ENCODE results near the gene PHF12. TPM values are rescaled to one million over a fixed set of nuclear protein-coding genes. Genes with fewer than 3 reads are reported as not detected.

The PHF12 gene
- total RNA-seq, 1 experiment from 2014 or later, result 35.7 TPM

- TF ChIP-seq, protein P1, sequence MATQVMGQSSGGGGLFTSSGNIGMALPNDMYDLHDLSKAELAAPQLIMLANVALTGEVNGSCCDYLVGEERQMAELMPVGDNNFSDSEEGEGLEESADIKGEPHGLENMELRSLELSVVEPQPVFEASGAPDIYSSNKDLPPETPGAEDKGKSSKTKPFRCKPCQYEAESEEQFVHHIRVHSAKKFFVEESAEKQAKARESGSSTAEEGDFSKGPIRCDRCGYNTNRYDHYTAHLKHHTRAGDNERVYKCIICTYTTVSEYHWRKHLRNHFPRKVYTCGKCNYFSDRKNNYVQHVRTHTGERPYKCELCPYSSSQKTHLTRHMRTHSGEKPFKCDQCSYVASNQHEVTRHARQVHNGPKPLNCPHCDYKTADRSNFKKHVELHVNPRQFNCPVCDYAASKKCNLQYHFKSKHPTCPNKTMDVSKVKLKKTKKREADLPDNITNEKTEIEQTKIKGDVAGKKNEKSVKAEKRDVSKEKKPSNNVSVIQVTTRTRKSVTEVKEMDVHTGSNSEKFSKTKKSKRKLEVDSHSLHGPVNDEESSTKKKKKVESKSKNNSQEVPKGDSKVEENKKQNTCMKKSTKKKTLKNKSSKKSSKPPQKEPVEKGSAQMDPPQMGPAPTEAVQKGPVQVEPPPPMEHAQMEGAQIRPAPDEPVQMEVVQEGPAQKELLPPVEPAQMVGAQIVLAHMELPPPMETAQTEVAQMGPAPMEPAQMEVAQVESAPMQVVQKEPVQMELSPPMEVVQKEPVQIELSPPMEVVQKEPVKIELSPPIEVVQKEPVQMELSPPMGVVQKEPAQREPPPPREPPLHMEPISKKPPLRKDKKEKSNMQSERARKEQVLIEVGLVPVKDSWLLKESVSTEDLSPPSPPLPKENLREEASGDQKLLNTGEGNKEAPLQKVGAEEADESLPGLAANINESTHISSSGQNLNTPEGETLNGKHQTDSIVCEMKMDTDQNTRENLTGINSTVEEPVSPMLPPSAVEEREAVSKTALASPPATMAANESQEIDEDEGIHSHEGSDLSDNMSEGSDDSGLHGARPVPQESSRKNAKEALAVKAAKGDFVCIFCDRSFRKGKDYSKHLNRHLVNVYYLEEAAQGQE (IDR thresholded peaks at IDR 0.05; ENCODE audit: low read depth), result no peak
Measured at GRCh38 chr17:28942925-28943324, 8.4 kb downstream of the PHF12 start (continued).

DNA sequence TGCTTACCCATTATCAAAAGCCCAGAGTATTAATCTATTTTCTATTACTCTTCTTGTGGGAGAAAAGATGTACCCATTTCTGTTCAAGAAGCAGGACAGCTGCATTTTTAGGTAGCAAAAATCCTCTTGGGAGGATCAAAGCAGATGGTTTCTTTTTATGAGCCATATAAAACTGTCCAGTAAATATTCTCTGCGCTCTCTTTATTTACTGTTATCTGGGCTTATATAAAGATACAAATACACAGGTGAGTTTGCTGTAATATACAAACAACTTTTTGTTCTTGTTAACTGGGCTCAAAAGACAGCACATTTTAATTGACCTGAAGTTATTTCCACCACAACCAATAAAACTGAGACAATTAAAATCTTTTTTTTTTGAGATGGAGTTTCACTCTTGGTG, 10.1 kb downstream of the PHF12 start:
- Histone ChIP-seq H3K27ac (ENCODE audit: low read depth, low read length) (no peak overlapping the region), H3K4me3 (replicated peaks in 1 of 2; ENCODE audit: low read depth in 1 of 2, low read length in 2 of 2) (no peak overlapping the region), H3K9me3 (ENCODE audit: control insufficient read depth in 1 of 2, insufficient read depth in 1 of 2, low read depth in 1 of 2, low read length in 2 of 2) (no peaks in the 10 kb centered on the region), H3K4me1 (ENCODE audit: control insufficient read depth in 1 of 2, insufficient read depth in 2 of 2, low read length in 2 of 2) (no peaks in the 10 kb centered on the region), H3K9ac (ENCODE audit: low read length) (no peak overlapping the region), H3K9me2 (ENCODE audit: insufficient read depth) (no peaks in the 10 kb centered on the region), H4K20me1 (ENCODE audit: insufficient read depth) (0 out of 2 replicates have a peak, but pooled peaks cover 6% of the 10 kb centered on the region), H2AFZ (ENCODE audit: low read depth, low read length, poor library complexity, severe bottlenecking) (no peak overlapping the region), H3K79me2 (ENCODE audit: insufficient read depth, low read length) (peaks cover 100% of the 10 kb centered on the region), H3K27me3 (ENCODE audit: insufficient read depth, low read length) (no peaks in the 10 kb centered on the region), H3K4me2 (ENCODE audit: low read length) (no peak overlapping the region), H3K36me3 (ENCODE audit: control insufficient read depth in 1 of 2, insufficient read depth in 2 of 2, low read length in 2 of 2) (peaks cover 8 to 15% of the 10 kb centered on the region in 2 experiments; a peak in 3 of 4 replicates)
- ATAC-seq, result no peak
- POLR2A ChIA-PET, result interaction anchor here (1.0 kb wide), 1 partner anchor 11 kb away, joined by 5 read pairs; the partner anchor contains the start of gene PHF12
- TF ChIP-seq POLR2AphosphoS5 (IDR thresholded peaks at IDR 0.05; ENCODE audit: low read depth, low read length) (no peak), SIN3A (IDR thresholded peaks at IDR 0.05; ENCODE audit: low read depth) (no peak), ZFX (IDR thresholded peaks at IDR 0.05) (no peak), ATF3 (IDR thresholded peaks at IDR 0.05) (no peak)
- TF ChIP-seq, protein P1 (IDR thresholded peaks at IDR 0.05; ENCODE audit: low read depth), result no peak
- TF ChIP-seq, protein P2, sequence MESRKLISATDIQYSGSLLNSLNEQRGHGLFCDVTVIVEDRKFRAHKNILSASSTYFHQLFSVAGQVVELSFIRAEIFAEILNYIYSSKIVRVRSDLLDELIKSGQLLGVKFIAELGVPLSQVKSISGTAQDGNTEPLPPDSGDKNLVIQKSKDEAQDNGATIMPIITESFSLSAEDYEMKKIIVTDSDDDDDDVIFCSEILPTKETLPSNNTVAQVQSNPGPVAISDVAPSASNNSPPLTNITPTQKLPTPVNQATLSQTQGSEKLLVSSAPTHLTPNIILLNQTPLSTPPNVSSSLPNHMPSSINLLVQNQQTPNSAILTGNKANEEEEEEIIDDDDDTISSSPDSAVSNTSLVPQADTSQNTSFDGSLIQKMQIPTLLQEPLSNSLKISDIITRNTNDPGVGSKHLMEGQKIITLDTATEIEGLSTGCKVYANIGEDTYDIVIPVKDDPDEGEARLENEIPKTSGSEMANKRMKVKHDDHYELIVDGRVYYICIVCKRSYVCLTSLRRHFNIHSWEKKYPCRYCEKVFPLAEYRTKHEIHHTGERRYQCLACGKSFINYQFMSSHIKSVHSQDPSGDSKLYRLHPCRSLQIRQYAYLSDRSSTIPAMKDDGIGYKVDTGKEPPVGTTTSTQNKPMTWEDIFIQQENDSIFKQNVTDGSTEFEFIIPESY (IDR thresholded peaks at IDR 0.05; ENCODE audit: extremely low read depth, insufficient replicate concordance, low read length), result no peak
- CTCF ChIA-PET, result no interaction called here
- no peak for DNase-seq (ENCODE audit: low read depth, low spot score)
- no TSS peak for BruUV-seq (replicated peaks)
- RAD21 ChIA-PET (ENCODE audit: low non-redundant PET in 1 of 2, low total read pairs in 2 of 2, uncharacterized antibody in 2 of 2, unreplicated experiment in 2 of 2), result no interaction called here
- intact Hi-C loops (cut with micrococcal nuclease), result no loop called here
